HK-2 (cell line): Measurements from ENCODE around the gene FAM78A.
A peak's percentile ranks its signal among the peaks of the same experiment; 100 is the strongest.

Source experiments
- DNase-seq: peaks from one replicate; pipeline ENCODE4 v3.0.0-alpha.2; 2018; ENCODE audit not compliant: unreplicated experiment

The FAM78A gene, protein sequence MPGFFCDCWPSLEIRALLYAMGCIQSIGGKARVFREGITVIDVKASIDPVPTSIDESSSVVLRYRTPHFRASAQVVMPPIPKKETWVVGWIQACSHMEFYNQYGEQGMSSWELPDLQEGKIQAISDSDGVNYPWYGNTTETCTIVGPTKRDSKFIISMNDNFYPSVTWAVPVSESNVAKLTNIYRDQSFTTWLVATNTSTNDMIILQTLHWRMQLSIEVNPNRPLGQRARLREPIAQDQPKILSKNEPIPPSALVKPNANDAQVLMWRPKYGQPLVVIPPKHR

DNA sequence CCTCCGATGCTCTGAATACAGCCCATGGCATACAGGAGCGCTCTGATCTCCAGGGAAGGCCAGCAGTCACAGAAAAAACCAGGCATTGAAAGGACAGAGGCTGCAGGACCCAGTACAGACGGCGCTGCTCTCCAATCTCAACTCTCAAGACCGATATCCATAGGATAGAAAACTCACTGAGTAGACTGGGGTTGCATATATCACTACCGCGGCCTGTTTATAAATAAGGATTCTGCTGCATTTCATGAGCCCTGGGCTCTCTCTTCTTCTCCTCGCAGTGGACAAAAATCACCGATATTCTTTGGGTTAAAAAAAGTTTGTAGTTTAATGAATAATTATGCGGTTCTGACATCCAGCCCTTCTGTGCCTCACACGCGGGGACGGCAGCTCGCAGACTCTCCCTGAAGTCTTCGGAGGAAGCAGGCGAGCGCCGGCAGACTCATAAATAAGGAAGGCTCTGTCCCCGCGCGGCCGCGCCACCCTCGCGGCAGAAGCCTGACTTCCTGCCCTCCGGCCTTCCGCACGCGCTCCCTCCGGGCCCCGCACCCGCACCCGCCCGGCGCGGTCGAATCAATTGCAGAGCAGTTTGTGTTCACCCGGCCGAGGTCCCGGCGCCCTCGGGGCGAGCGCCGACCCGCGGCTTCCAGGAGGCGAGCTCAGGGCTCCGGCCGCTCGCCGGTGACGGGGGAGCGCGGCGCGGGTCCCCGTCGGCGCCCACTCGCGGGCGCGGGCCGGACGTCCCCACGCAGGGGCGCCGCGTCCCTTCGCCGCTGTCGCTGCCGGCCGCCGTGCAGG lies at the start of gene FAM78A:
FAM78A (minus strand) TSS at position 417 of the 795 bp plus-strand sequence; CDS start at position 86, 331 bp downstream.
- DNase-seq, result peak; percentile 25

DNA sequence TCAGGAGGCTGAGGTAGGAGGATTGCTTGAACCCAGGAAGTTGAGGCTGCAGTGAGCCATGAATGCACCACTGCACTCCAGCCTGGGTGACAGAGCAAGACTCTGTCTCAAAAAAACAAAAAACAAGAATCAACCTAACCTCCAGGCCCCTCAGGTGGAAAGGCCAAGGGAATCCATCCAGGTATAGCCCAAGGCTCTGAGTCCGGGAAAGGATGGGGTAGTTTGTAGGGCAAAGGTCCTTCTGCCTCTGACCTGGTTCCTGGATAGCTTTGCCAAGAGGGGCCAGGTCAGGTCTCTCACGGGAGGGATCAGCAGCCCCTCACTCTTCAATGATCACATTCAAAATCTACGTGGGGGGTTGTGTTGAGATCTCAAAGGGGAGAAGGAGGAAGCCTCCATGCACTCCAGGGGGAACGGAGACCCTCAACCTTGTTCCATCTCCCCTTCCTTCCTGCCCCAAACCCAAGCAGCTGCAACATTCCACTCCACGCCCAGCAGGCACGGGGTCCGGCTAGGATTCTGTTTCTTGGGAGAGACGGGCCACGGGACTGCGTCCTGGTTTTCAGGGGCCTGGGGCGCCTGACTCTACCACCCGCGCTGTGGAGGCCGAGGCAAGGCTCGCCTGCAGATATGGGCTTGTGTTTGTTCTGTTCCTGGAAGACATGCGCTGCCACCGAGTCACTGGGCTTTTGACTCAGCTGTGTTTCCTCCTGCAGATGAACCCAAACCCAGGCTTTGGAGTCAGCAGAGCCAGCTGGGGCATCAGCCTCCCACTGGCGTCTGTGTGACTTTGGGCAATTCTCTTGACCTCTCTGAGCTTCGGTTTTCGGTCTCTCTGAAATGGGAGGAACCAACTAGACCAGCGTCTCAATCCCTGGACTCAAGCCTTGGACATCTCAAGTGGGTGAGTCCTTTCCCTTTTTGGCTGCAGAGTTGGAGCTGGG lies 48.7 kb upstream of the FAM78A start:
- no peak for DNase-seq

DNA sequence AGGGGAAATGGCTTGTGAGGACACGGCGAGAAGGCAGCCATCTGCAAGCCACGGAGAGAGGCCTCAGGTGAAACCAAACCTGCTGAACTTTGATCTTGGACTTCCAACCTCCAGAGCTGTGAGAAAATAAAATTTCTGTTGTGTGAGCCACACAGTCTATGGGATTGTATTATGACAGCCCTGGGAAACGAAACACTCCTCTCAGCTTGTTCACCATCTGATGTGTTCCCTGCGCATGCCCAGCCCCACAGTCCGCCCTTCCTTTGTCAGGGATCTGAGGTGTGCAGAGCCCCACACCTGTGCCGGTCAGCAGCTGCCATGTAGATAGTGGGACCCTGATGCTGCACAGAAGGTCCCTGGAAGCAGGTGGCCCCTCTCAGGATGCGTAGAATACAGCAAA lies 47.3 kb upstream of the FAM78A start:
- no peak for DNase-seq

DNA sequence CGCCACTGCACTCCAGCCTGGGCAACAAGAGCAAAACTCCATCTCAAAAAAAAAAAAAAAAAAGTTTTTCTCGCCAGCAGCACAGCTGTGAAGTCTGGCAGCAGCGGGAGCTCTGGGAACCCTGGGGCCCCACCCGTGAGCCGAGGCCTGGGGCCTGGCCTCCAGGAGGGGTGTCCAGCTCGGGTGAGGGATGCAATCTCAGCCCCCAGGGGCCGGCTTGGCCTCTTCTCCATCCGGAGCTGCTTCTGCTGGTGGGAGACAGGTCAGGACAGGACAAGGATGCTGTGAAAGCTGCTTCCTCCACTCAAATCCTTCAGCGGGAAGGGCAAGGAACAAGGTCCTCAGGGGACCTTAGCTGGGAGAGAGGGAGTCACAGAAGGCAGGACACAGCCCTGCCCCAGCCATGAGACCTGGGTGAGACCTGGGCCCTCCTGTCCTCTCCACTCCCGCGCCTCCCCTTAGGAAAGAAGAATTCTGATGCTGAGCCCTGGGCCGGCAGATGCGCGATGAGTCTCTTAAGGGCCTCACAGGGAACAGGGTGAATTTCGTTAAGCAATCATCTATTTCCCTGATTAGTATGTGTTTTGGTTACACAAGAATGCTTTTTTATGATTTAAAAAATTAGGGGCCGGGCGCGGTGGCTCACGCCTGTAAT lies 43.8 kb upstream of the FAM78A start:
- DNase-seq, result no peak

DNA sequence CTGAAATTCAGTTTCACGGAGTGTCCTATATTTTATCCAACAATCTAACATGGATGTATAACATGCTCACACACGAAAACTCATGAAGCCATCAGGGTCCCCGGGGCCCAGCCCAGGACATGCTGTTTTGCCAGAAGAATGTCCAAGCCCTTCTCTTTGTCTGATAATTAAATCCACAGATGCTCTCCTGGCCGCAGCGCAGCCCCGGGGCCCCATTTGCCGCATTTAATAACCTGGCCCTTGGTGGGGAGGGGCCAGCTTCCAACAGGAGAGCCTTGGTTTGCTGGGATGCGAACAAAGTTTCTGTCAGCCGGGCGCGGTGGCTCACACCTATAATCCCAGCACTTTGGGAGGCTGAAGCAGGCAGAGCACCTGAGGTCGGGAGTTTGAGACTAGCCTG lies 43.2 kb upstream of the FAM78A start:
- no peak for DNase-seq

DNA sequence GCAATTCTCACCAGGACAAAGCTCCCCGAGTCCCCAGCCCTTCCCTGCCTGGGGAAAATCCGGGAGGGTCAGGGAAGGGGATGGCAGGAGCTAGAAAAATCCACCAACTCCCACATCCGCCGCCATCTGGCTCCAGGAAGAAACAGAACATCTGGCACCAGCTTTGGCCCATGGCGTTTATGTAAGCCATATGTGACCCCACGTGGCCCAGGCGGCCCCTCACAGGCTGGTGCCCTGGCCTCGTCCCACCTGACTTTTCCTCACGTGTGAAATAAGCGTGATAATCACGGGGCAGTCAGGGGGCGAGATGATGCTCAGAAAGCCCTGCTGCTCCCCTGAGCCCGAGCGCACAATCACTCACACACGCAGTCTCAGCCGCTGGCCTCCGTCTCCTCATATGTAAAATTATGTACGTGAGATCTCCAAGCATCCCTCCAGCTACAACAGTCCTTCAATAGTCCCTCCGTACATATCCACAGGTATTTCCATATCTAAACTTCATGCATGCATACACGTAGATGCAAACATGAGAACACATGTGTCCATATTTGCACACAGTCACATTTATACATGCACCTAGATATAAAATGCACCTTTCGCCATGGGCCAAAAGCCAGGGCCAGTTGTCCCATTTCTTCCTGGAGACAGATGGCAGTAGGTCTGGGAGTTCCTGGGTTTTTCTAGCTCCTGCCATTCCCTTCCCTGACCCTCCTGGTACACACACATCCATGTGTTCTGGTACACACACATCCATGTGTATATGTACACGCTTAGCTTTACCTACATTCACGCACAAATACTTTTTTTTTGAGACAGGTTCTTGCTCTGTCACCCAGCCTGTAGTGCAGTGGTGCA lies 42.1 kb upstream of the FAM78A start:
- no peak for DNase-seq

DNA sequence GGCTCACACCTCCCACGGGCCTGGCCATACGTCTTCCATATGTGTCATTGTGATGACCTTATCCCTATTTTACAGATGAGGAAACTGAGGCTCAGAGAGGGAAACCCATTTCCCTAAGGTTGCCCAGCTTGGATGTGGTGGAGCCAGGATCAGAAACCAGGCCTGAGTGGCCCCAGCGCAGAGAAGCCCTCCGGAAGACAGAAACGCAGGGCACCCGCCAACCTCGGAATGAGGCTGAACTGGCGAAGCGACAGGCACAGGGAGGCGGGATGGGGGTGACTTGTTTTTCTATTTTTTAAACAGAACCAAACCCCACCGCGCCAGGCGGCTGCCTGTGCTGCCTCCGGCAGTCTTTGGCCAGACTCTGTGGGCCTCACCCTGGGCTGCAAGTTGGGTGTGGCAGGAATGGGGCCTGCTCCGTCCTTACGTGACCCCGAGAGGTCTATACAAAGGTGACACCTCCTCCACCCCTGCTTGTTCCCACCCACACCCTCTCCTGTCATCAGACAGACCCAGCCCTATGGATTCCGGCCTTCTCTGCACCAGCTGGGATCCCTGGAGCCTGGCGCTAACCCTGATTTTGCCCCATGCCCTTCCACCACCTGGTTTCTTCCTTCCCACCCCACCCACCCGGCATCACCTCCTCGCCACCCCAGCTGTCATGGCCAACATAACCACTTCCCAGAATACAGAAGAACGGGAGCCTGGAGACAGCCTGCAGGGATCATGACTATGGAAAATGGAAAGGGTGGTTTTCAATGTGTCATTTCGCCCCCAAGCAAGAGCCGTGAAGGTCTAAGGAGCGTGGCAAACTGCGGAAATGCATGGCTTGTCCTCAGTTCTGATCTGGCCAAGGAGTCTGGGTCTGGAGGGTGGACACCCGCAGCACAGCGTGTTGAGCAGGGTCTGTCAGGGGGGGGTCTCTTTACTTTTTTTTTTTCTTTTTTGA lies 36.8 kb upstream of the FAM78A start:
- no peak for DNase-seq

DNA sequence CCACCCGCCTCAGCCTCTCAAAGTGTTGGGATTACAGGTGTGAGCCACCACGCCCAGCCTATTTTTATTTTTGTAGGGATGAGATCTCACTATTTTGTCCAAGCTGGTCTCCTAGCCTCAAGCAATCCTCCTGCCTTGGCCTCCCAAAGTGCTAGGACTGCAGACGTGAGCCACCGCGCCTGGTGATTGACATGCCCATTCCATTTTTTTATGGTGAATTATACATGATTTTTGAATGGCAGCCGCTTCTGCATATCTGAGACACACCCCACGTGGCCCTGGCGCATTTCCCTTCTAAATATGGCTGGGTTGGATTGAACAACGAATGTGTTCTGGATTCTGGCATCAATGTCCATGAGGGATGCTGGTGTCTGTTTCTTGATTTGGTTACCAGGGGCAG lies 35.9 kb upstream of the FAM78A start:
- no peak for DNase-seq

DNA sequence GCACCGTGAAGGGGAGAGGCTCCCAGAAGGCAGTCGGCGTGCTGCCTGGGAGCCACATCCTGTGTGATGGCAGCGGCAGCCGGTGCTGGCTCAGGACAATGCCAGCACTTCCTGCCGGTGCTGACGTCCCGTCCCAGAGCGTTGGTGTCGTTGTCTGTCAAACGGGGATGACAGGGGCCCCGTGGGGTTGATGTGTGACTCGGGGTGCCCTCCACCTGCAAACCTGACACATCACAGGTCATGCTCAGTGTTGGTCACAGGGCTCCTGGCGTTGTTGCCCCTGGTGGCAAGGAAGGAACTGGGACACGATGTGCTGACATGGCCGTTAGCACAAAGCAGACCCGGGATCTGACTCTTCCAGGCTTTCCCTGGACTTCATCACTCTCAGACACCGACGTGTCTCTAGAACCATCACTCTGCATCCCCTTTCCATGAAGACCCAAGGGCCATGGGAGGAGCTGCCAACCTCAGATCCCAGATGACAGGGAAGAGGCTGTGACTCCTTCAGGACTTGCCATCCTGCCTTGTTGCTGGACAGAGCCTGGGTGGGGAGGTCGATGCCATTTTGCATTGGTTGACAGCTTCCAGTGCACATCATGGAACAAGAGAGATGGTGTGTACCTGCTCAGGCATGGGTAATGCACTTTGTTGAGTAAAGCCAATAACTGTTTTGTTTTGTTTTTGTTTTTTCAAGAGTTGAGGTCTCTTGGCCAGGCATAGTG lies 34.7 kb upstream of the FAM78A start:
- DNase-seq, result no peak

DNA sequence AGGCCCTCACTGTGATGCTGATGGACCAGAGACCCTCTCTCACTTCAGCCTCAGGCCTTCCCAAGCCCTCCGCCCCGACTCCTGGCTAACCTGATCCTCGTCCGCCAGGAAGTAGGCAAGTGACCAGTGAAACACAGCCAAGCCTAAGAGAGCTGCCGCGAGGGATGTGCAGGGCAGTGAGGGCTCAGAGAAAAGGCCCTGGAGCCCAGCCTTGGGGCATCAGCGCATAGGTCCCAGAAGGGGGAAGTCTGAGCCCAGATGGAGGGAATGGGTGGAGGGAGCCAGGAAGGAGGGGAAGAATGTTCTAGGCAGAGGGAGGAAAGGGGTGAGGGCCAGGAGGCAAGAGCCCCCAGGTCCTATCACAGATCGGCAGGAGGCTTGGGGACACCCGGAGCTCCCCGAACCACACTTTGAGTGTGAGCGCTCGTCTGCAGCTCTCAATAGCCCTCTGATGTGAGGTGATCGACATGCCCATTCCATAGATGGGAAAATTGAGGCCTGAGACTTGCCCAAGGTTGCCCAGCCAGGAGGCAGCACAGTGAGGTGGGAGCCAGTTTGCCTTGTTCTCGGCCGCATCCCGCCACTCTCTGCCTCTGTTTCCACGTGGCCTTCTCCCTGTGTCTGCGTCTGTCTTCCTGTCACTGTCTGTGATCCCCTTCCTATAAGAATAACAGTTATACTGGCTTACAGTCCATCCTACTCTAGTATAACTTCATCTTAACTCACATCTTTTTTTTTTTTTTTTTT lies 33.4 kb upstream of the FAM78A start:
- DNase-seq, result no peak

DNA sequence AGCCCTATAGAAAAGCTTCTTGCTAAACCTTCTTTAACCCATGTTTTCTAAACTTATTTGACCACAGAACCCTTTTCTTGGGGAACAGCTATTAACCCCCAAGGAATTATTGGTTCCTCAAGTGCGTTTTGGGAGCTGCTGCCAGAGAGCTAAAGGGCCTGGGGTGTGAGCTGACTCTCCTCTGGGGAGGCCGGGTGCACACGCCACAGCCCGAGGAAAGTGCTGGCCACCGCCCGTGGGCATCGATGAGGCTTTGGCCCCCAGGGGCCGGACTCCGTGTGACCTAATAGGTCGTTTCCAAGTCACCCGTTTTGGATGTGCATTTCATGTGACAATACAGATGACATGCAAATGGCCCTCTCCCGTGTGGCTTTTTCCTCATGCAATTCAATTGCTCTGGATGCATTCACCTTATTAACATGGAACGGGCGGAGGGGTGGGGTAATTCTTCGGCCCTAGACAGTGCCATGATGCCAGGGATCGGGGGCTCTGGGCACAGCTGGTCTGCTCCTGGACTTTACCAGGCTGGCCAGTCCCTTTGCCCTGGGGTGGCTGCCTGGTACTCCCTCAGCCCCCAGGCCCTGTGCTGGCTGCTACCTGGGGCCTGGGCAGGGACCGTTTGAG lies 32.7 kb upstream of the FAM78A start:
- DNase-seq, result no peak

DNA sequence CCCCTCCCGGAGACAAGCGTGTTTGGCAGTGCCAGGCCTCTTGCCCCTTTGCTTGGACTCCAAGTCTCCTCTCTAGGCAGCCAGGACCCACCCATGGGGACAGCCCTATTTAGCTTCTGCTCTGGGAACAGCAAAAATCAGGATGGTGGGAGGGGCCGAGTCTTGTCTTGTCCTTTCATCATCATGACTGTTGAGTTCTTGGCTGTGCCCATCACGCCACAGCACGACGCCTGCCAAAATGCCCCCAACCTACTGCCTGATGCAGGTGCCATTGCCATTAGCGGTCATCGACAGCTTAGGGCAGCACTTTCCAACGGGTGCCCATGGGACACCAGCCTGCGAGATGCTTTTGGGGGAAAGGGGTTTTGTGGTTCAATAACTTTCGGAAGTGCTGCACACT lies 32.1 kb upstream of the FAM78A start:
- DNase-seq, result no peak

DNA sequence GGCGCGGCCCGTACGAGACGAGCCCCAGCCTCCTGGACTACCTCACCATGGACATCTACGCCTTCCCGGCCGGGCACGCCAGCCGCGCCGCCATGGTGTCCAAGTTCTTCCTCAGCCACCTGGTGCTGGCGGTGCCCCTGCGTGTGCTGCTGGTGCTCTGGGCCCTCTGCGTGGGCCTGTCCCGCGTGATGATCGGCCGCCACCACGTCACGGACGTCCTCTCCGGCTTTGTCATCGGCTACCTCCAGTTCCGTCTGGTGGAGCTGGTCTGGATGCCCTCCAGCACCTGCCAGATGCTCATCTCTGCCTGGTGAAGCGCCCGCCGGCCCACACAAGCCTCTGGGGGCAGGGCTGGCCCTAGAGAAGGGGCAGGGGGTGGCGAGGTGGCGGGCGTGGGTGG lies 31.7 kb upstream of the FAM78A start:
- DNase-seq, result no peak

DNA sequence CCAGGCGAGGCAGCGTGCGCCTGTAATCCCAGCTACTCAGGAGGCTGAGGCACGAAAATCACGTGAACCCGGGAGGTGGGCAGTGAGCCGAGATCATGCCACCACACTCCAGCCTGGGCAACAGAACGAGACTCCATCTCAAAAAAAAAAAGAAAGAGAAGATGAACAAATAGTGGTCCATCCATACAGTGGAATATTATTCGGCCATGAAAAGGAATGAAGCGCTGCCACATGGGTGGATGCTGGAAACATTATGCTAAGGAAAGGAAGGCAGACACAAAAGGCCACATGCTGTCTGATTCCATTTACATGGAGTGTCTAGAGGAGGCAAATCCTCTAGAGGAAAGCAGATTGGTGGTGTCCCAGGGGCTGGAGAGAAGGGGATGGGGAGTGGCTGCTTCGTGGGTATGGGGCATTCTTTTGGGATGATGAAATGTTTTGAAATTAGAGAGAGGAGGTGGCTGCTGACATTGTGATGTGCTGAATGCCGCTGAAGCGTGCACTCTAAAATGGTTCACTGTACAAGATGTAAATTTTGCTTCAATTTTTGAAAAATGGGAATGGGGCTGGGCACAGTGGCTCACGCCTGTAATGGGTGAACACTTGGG lies 30.2 kb upstream of the FAM78A start:
- no peak for DNase-seq

DNA sequence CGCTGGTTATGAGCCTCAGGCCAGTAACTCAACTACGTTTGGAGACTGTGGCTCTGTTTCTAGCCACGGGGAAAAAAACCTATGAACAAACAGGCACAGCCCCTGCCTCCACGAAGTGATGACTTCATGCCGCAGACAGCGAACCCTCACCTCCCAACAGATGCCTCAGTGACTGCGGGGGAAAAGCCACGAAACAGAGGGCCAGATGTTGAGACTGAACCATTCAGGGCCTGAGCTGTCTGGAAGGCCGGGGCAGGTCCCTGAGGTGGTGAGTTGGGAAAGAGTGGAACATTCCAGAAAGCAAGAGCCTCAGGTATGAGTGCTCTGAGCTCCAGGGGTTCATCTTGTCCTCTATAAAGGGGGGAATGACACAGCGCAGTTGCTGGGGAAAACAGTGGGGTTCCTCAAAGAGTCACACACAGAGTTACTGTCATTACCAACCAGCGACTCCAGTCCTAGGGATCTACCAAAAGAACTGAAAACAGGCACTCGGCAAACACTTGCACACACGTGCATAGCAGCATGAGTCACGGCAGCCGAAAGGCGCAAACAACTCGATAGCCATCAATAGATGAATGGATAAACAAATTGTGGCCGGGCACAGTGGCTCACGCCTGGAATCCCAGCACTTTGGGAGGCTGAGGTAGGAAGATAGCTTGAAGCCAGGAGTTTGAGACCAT lies 28.5 kb upstream of the FAM78A start:
- no peak for DNase-seq

DNA sequence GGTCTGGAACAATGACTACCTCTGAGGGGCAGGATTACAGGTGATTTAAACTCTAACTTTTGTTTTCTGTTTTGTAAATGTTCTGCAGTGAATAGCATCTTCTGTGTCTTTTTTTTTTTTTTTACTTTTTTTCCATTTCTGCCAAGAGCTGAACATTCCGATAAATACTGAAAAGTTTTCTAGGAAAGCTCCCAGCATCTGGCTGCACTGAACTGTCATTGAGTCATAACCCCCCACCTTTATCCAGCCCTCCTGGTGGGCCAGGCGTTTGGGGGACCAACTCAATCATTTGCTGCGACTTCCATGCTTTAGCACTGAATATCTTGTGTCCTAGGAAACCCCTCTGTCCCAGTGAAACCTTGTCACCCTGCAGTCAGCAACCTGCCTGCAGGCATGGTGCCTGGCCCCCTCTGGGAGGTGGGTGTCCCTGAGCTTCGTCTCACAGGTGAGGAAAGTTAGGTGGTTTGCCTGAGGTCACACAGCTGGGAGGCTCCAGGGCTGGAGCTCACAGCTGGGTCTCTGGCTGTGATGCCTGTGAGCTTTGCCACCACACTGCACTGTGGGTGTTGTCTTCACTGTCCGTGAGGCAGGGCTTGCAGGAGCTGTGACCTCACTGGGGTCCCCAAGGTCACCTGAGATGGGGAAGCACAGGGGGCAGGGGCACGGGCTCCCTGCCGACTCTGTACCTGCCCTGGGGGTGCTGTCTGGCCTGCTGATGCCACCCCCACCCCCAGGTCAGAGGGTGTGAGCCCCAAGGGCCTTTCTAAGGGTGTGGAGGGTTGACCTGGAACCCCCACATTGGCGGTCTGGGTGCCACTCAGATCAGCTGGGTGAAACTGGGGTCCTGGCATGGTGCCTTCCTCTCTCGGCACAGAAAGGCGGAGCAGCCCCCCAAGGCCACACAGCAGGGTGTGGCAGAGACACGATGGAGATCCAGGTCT lies 27.3 kb upstream of the FAM78A start:
- DNase-seq, result no peak
